Activated CD4-positive, alpha-beta T cell treated with anti-CD3 and anti-CD28 coated beads, Interleukin-2, amount 10 ng/mL, durations not matched to agents 7 days and 5 days (primary cell): ENCODE results near the gene LUC7L2. TPM values are rescaled to one million over a fixed set of nuclear protein-coding genes. Genes with fewer than 3 reads are reported as not detected.

Experiments used
- CTCF ChIA-PET: fragments of 350-600 bp; sonication (Branson Sonifier 250); formaldehyde crosslinking; loops from one replicate; lab custom pipeline; 2021; ENCODE audit warnings: antibody characterized with exemption; lab: Charles Lee
- POLR2A ChIA-PET: fragments of 350-600 bp; sonication (Branson Sonifier 250); formaldehyde crosslinking; loops from one replicate; lab custom pipeline; 2021; ENCODE audit warnings: antibody characterized with exemption; lab: Charles Lee
- DNase-seq: peaks from one replicate; pipeline ENCODE4 v3.0.0-alpha.2; 2020
- H3K27ac Mint-ChIP-seq: one replicate; pipeline ENCODE4 v1.8.0; 2021; ENCODE audit warnings: mild to moderate bottlenecking, moderate library complexity, mixed read lengths
- H3K27me3 Mint-ChIP-seq: one replicate; pipeline ENCODE4 v1.8.0; 2021; ENCODE audit warnings: mixed read lengths
- H3K36me3 Mint-ChIP-seq: one replicate; pipeline ENCODE4 v1.8.0; 2021; ENCODE audit warnings: low read depth, mixed read lengths
- H3K4me1 Mint-ChIP-seq: one replicate; pipeline ENCODE4 v1.8.0; 2021; ENCODE audit warnings: mixed read lengths
- H3K4me3 Mint-ChIP-seq: one replicate; pipeline ENCODE4 v1.8.0; 2021; ENCODE audit warnings: mild to moderate bottlenecking, moderate library complexity, mixed read lengths
- H3K9me3 Mint-ChIP-seq: one replicate; pipeline ENCODE4 v1.8.0; 2021; ENCODE audit warnings: mixed read lengths
- total RNA-seq, 2 experiments: library from RNA; stranded (reverse); gene quantifications; one replicate each; pipeline ENCODE4 v1.2.3, GENCODE V29; 2021

Gene LUC7L2
- total RNA-seq, 2 experiments from 2014 or later, result 121 to 130 TPM

- H3K36me3 Mint-ChIP-seq, result peaks cover 21% of the 10 kb centered on the region
- H3K27ac Mint-ChIP-seq, result peak overlapping the region; percentile 100
- no peaks in the 10 kb centered on the region for H3K9me3 Mint-ChIP-seq
- ChIA-PET CTCF (interaction anchor here (1.7 kb wide), 1 partner anchor 15 kb away, joined by 5 read pairs; no protein-coding TSS in a partner anchor), POLR2A (no interaction called here)
- H3K27me3 Mint-ChIP-seq, result no peaks in the 10 kb centered on the region
- peak overlapping the region; percentile 99 for H3K4me3 Mint-ChIP-seq
- DNase-seq, result peak; percentile 46
- peaks cover 41% of the 10 kb centered on the region for H3K4me1 Mint-ChIP-seq
Observed at GRCh38 chr7:139358541-139359365, 941 bp upstream of the LUC7L2 start.

GRCh38 chr7:139360210-139360947 lies 685 bp downstream of the LUC7L2 start:
- CTCF ChIA-PET, result interaction anchor here (0.7 to 1.7 kb wide), 4 partner anchors 9 to 20 kb away, joined by 3 to 5 read pairs (median 4); no protein-coding TSS in a partner anchor
- H3K9me3 Mint-ChIP-seq, result no peaks in the 10 kb centered on the region

GRCh38 chr7:139360948-139361307 lies 1.2 kb downstream of the LUC7L2 start:
- peaks cover 32% of the 10 kb centered on the region for H3K36me3 Mint-ChIP-seq
- DNase-seq, result no peak
- peak overlapping the region; percentile 100 for H3K27ac Mint-ChIP-seq
- peaks cover 52% of the 10 kb centered on the region for H3K4me1 Mint-ChIP-seq
- ChIA-PET POLR2A (no interaction called here), CTCF (interaction anchor here (0.9 kb wide), 1 partner anchor 10 kb away, joined by 3 read pairs; no protein-coding TSS in a partner anchor)
- H3K4me3 Mint-ChIP-seq, result peak overlapping the region; percentile 99
- no peaks in the 10 kb centered on the region for H3K9me3 Mint-ChIP-seq
- H3K27me3 Mint-ChIP-seq, result no peaks in the 10 kb centered on the region

More at GRCh38 chr7:139360210-139360947, 685 bp downstream of the LUC7L2 start:
- DNase-seq, result peak; percentile 99
- Mint-ChIP-seq H3K4me3 (peak overlapping the region; percentile 99), H3K36me3 (peaks cover 30% of the 10 kb centered on the region), H3K4me1 (peaks cover 51% of the 10 kb centered on the region), H3K27me3 (no peaks in the 10 kb centered on the region), H3K27ac (peak overlapping the region; percentile 100)
- POLR2A ChIA-PET, result interaction anchor here (0.5 to 0.6 kb wide), 2 partner anchors 20 to 804 kb away, joined by 3 to 8 read pairs; no protein-coding TSS in a partner anchor

GRCh38 chr7:139361523-139361922 lies 1.8 kb downstream of the LUC7L2 start:
- H3K4me3 Mint-ChIP-seq, result peak overlapping the region; percentile 99
- POLR2A ChIA-PET, result no interaction called here
- H3K36me3 Mint-ChIP-seq, result peaks cover 36% of the 10 kb centered on the region
- peak overlapping the region; percentile 100 for H3K27ac Mint-ChIP-seq
- no peak for DNase-seq
- no peaks in the 10 kb centered on the region for H3K27me3 Mint-ChIP-seq
- H3K9me3 Mint-ChIP-seq, result no peaks in the 10 kb centered on the region
- H3K4me1 Mint-ChIP-seq, result peaks cover 57% of the 10 kb centered on the region
- CTCF ChIA-PET, result no interaction called here

GRCh38 chr7:139362302-139362701 lies 2.6 kb downstream of the LUC7L2 start:
- Mint-ChIP-seq H3K27ac (no peak overlapping the region), H3K9me3 (no peaks in the 10 kb centered on the region), H3K4me3 (no peak overlapping the region), H3K27me3 (no peaks in the 10 kb centered on the region), H3K36me3 (peaks cover 38% of the 10 kb centered on the region), H3K4me1 (peaks cover 53% of the 10 kb centered on the region)
- DNase-seq, result no peak
- POLR2A ChIA-PET, result no interaction called here
- CTCF ChIA-PET, result no interaction called here

- POLR2A ChIA-PET, result no interaction called here
- CTCF ChIA-PET, result no interaction called here
- peaks cover 57% of the 10 kb centered on the region for H3K4me1 Mint-ChIP-seq
- no peak overlapping the region for H3K4me3 Mint-ChIP-seq
- H3K27me3 Mint-ChIP-seq, result no peaks in the 10 kb centered on the region
- no peak for DNase-seq
- H3K36me3 Mint-ChIP-seq, result peaks cover 44% of the 10 kb centered on the region
- H3K9me3 Mint-ChIP-seq, result no peaks in the 10 kb centered on the region
- peak overlapping the region; percentile 55 for H3K27ac Mint-ChIP-seq
Observed at GRCh38 chr7:139362981-139363380, 3.3 kb downstream of the LUC7L2 start.

- Mint-ChIP-seq H3K36me3 (peaks cover 49% of the 10 kb centered on the region), H3K27me3 (no peaks in the 10 kb centered on the region), H3K4me3 (no peak overlapping the region), H3K4me1 (peaks cover 64% of the 10 kb centered on the region), H3K27ac (no peak overlapping the region), H3K9me3 (no peaks in the 10 kb centered on the region)
- ChIA-PET CTCF (interaction anchor here (0.5 to 0.7 kb wide), 2 partner anchors 14 to 995 kb away, joined by 3 to 10 read pairs; no protein-coding TSS in a partner anchor), POLR2A (no interaction called here)
- DNase-seq, result no peak
Observed at GRCh38 chr7:139365336-139365735, 5.6 kb downstream of the LUC7L2 start.

GRCh38 chr7:139366400-139366799 lies 6.7 kb downstream of the LUC7L2 start:
- Mint-ChIP-seq H3K27ac (no peak overlapping the region), H3K27me3 (no peaks in the 10 kb centered on the region), H3K4me3 (no peak overlapping the region), H3K36me3 (peaks cover 45% of the 10 kb centered on the region), H3K9me3 (no peaks in the 10 kb centered on the region), H3K4me1 (peaks cover 70% of the 10 kb centered on the region)
- CTCF ChIA-PET, result no interaction called here
- POLR2A ChIA-PET, result no interaction called here
- no peak for DNase-seq

GRCh38 chr7:139367438-139368155 lies 7.9 kb downstream of the LUC7L2 start:
- H3K36me3 Mint-ChIP-seq, result peaks cover 43% of the 10 kb centered on the region
- DNase-seq, result no peak
- CTCF ChIA-PET, result interaction anchor here (0.6 kb wide), 1 partner anchor 273 kb away, joined by 4 read pairs; no protein-coding TSS in a partner anchor
- H3K4me1 Mint-ChIP-seq, result peaks cover 67% of the 10 kb centered on the region
- H3K27me3 Mint-ChIP-seq, result no peaks in the 10 kb centered on the region
- no peak overlapping the region for H3K4me3 Mint-ChIP-seq
- H3K27ac Mint-ChIP-seq, result no peak overlapping the region
- H3K9me3 Mint-ChIP-seq, result no peaks in the 10 kb centered on the region
- POLR2A ChIA-PET, result no interaction called here

- POLR2A ChIA-PET, result no interaction called here
- DNase-seq, result no peak
- Mint-ChIP-seq H3K27me3 (no peaks in the 10 kb centered on the region), H3K4me3 (no peak overlapping the region), H3K4me1 (peaks cover 51% of the 10 kb centered on the region), H3K27ac (no peak overlapping the region), H3K36me3 (peaks cover 30% of the 10 kb centered on the region), H3K9me3 (no peaks in the 10 kb centered on the region)
- CTCF ChIA-PET, result interaction anchor here (0.5 to 1.5 kb wide), 5 partner anchors 10 to 91 kb away, joined by 3 to 4 read pairs (median 3); no protein-coding TSS in a partner anchor
Observed at GRCh38 chr7:139370301-139370942, 10.7 kb downstream of the LUC7L2 start.

- CTCF ChIA-PET, result interaction anchor here (0.5 to 1.5 kb wide), 5 partner anchors 10 to 676 kb away, joined by 3 to 4 read pairs (median 3); no protein-coding TSS in a partner anchor
- Mint-ChIP-seq H3K27ac (no peak overlapping the region), H3K4me3 (no peak overlapping the region)
Observed at GRCh38 chr7:139370943-139371313, 11.2 kb downstream of the LUC7L2 start.

GRCh38 chr7:139374246-139374645 lies 14.6 kb downstream of the LUC7L2 start:
- H3K27me3 Mint-ChIP-seq, result no peaks in the 10 kb centered on the region
- H3K36me3 Mint-ChIP-seq, result peaks cover 29% of the 10 kb centered on the region
- H3K9me3 Mint-ChIP-seq, result no peaks in the 10 kb centered on the region
- no peak overlapping the region for H3K27ac Mint-ChIP-seq
- ChIA-PET POLR2A (no interaction called here), CTCF (interaction anchor here (0.9 kb wide), 1 partner anchor 9 kb away, joined by 4 read pairs; no protein-coding TSS in a partner anchor)
- H3K4me3 Mint-ChIP-seq, result no peak overlapping the region
- DNase-seq, result no peak
- H3K4me1 Mint-ChIP-seq, result peaks cover 31% of the 10 kb centered on the region

More at GRCh38 chr7:139370943-139371313, 11.2 kb downstream of the LUC7L2 start:
- H3K4me1 Mint-ChIP-seq, result peaks cover 47% of the 10 kb centered on the region
- H3K36me3 Mint-ChIP-seq, result peaks cover 26% of the 10 kb centered on the region
- no peaks in the 10 kb centered on the region for H3K27me3 Mint-ChIP-seq
- no peak for DNase-seq
- H3K9me3 Mint-ChIP-seq, result no peaks in the 10 kb centered on the region
- POLR2A ChIA-PET, result no interaction called here
